Activated CD8-positive, alpha-beta memory T cell treated with anti-CD3 and anti-CD28 coated beads for 36 hours (primary cell): ENCODE results near the gene ITGA5. TPM values are rescaled to one million over a fixed set of nuclear protein-coding genes. Genes with fewer than 3 reads are reported as not detected.

Experiments used
- CTCF ChIA-PET: fragments of 350-600 bp; sonication (Branson Sonifier 250); formaldehyde crosslinking; loops from one replicate; lab custom pipeline; 2021; ENCODE audit warnings: antibody characterized with exemption; lab: Charles Lee
- POLR2A ChIA-PET: fragments of 350-600 bp; sonication (Branson Sonifier 250); formaldehyde crosslinking; loops from one replicate; lab custom pipeline; 2021; ENCODE audit warnings: antibody characterized with exemption; lab: Charles Lee
- total RNA-seq, 2 experiments: library from RNA; stranded (reverse); gene quantifications; one replicate each; pipeline ENCODE4 v1.2.3, GENCODE V29; 2021

ITGA5 gene
- total RNA-seq, 2 experiments from 2014 or later, result 22.1 to 22.6 TPM

DNA sequence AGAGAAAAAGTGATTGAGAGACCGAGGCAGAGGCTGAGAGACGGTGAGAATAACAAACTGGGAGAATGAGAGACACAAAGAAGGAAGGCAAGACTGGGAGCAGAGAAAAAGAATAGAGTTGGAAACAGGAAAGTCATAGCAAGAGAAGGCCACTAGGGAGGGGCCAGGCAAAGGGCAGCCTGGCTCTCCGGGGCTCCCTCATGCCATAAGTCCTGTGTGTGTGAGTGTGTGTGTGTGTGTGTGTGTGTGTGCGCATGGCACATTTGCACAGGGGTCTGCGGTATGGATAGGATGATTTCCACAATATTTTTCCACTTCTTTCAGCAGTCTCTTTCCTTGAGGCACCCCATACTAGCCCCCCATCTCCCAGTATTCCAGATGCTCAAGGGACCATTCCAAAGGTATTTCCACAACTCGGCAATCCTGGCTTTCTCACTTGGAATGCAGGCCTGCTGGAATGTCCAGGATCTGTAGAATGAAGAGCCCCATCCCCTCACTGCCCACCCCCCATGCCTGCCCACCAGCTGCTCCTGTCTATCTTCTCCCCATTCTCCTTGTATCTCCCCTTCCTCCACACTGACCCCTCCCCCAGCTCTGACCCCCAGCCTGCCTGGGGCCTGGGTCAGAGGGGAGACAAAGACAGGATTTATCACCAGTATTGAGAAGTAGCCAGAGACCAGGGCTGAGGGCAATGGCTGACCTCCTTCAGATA, 63.8 kb downstream of the ITGA5 start:
- CTCF ChIA-PET, result interaction anchor here (3.3 kb wide), 1 partner anchor 13 kb away, joined by 10 read pairs; no protein-coding TSS in a partner anchor
- POLR2A ChIA-PET, result no interaction called here

GRCh38 chr12:54354271-54354670, 64.8 kb downstream of the ITGA5 start:
- CTCF ChIA-PET, result interaction anchor here (0.6 kb wide), 1 partner anchor 26 kb away, joined by 3 read pairs; no protein-coding TSS in a partner anchor
- POLR2A ChIA-PET, result interaction anchor here (0.6 kb wide), 1 partner anchor 86 kb away, joined by 4 read pairs; no protein-coding TSS in a partner anchor

DNA sequence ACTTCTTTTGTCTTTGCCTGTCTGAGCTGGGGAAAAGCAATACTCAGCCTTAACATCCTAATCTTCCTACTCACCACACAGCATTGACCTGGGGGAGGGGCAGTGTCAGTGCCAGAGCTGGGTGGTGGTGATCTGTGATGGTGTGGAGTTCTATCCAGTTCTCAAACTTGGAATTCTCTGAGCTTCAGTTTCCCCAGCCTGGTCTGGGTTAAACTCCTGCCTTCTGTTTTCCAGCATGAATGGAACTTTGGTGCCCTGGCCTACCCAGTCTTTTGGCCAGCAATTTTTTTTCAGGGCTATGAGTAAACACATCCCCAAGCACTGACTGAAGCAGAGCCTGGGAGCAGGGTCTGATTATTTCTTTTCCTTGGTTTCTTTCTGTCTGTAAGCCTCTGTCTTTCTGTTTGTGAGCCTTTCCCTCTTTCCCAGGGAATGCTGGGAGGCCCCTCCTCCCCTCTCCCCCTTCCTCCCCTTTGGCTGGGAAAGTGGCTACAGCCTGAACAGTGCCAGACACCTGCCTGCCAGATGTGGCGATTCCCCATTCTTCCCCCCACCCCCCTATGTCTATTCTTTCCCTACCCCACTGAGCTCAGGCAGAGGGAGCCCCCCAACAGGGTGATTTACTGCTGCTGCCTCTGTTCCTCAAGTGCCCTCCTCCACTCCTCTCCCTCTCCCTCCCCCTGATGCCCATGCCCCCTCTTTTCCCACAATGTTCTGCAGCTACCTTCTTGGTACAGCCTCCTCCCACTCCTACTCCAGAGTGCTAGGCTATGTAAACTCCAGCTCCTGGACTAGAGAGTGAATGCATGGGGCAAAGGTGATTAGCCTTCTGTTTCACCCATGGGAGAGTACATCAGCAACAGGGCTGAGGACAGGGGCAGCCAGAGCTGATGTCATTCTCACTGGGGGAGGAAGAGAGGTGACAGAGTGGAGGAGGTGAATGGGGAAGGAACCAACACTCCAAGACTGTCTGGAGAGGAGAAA, 65.9 kb downstream of the ITGA5 start:
- ChIA-PET POLR2A (interaction anchor here (0.7 kb wide), 1 partner anchor 1305 kb away, joined by 4 read pairs; no protein-coding TSS in a partner anchor), CTCF (interaction anchor here (1.6 to 1.9 kb wide), 3 partner anchors 15 to 29 kb away, joined by 5 to 9 read pairs (median 5); partner anchors contain the start of gene COPZ1)

DNA sequence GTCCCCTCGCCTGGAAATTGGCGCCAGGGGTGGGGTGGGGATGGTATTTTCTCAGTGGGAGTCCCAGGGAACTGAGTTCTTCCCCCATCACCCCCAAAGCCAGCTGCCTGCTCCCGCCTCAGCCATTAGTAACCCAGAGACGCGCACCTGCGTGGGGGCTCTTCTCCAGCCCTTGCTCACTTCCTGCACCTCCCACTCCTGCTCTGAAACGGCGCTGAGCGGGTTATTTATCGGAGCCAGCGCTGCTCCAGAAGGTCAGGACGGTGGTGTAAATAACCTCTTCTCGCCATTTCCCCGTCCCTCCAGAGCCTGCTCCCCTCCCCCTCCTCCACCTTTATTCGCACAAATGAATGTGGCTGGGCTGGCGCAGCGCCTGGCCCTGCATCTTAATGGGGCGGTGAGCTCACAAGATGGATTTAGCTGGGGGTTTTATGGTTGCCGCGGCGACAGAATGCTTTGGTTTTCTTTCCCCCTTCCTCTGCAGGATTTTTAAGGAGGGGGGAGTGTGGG, 67.0 kb downstream of the ITGA5 start:
- POLR2A ChIA-PET, result no interaction called here
- CTCF ChIA-PET, result interaction anchor here (0.7 to 1.9 kb wide), 4 partner anchors 17 to 28 kb away, joined by 3 to 9 read pairs (median 5); partner anchors contain the start of gene COPZ1

GRCh38 chr12:54351341-54351740, 67.7 kb downstream of the ITGA5 start:
- ChIA-PET POLR2A (no interaction called here), CTCF (interaction anchor here (1.0 to 1.9 kb wide), 4 partner anchors 15 to 58 kb away, joined by 3 to 9 read pairs (median 4); no protein-coding TSS in a partner anchor)

- ChIA-PET CTCF (interaction anchor here (1.0 to 1.8 kb wide), 6 partner anchors 15 to 143 kb away, joined by 3 to 5 read pairs (median 4); no protein-coding TSS in a partner anchor), POLR2A (no interaction called here)
Observed at GRCh38 chr12:54350743-54351142, 68.3 kb downstream of the ITGA5 start.

- CTCF ChIA-PET, result interaction anchor here (1.0 to 1.8 kb wide), 4 partner anchors 14 to 142 kb away, joined by 3 to 5 read pairs (median 4); no protein-coding TSS in a partner anchor
- POLR2A ChIA-PET, result interaction anchor here (0.7 kb wide), 1 partner anchor 158 kb away, joined by 5 read pairs; no protein-coding TSS in a partner anchor
Observed at GRCh38 chr12:54349679-54350078, 69.4 kb downstream of the ITGA5 start.

- ChIA-PET POLR2A (no interaction called here), CTCF (no interaction called here)
Observed at GRCh38 chr12:54349036-54349435, 70.0 kb downstream of the ITGA5 start.

Other genes with a start within 250 kb of the ITGA5 start
- gene SMUG1, start 230.3 kb downstream of the ITGA5 start, total RNA-seq, result 10 to 100 TPM; 23.6 TPM
- gene CBX5, start 139.1 kb downstream of the ITGA5 start, total RNA-seq, result 10 to 100 TPM; 89.8 to 94.5 TPM
- 1,000 to 10,000 TPM; 1,950 to 1,952 TPM for gene HNRNPA1, start 138.5 kb downstream of the ITGA5 start, total RNA-seq
- gene NFE2, start 118.3 kb downstream of the ITGA5 start, total RNA-seq, result not detected
- 100 to 1,000 TPM; 106 to 107 TPM for gene COPZ1, start 94.1 kb downstream of the ITGA5 start, total RNA-seq
- under 1 TPM; 0.11 to 0.31 TPM for gene GPR84, start 54.8 kb downstream of the ITGA5 start, total RNA-seq
- gene ZNF385A, start 34.5 kb downstream of the ITGA5 start, total RNA-seq, result under 1 TPM; 0.52 to 0.63 TPM
- gene GTSF1, start 54.3 kb upstream of the ITGA5 start, total RNA-seq, result 1 to 10 TPM; 9.1 to 10.0 TPM
- 10 to 100 TPM; 79.8 to 81.5 TPM for gene NCKAP1L, start 78.5 kb upstream of the ITGA5 start, total RNA-seq
- 1 to 10 TPM; 6.8 to 7.3 TPM for gene PDE1B, start 130.3 kb upstream of the ITGA5 start, total RNA-seq
- not detected for gene PPP1R1A, start 169.4 kb upstream of the ITGA5 start, total RNA-seq
- not detected for gene LACRT, start 215.6 kb upstream of the ITGA5 start, total RNA-seq
- not detected for gene DCD, start 229.1 kb upstream of the ITGA5 start, total RNA-seq